ENCODE data around the gene MRPL44.

MRPL44 gene

GRCh38 chr2:223944703-223945531, 12.3 kb upstream of the MRPL44 start, which contains the start of gene WDFY1:
TSS of gene WDFY1 (minus strand) at chr2:223945335. CDS start at chr2:223945284, 51 bp downstream.
- Histone ChIP-seq H3K36me3 (ENCODE audit: control insufficient read depth in 4 of 4, insufficient read depth in 4 of 4, low read length in 3 of 4) (peaks cover 0 to 2% (median 0%) of the 10 kb centered on the region in 4 experiments), H3K4me3 (ENCODE audit: control insufficient read depth in 1 of 7, extremely low read depth in 1 of 7, insufficient read depth in 4 of 7, low read depth in 2 of 7, low read length in 6 of 7) (peak within 1 kb of the TSS; percentile 77 to 90 (median 86)), H3K27ac (ENCODE audit: insufficient read depth in 1 of 2, low read depth in 1 of 2, low read length in 2 of 2, poor library complexity in 1 of 2, severe bottlenecking in 2 of 2) (peak within 1 kb of the TSS in 1 of 2 experiments; percentile 68), H3K4me1 (ENCODE audit: control extremely low read depth in 1 of 4, control insufficient read depth in 4 of 4, insufficient read depth in 4 of 4, low read length in 3 of 4) (peaks cover 0 to 15% (median 10%) of the 10 kb centered on the region in 4 experiments), H3K9me3 (ENCODE audit: control extremely low read depth in 1 of 5, control insufficient read depth in 4 of 5, insufficient read depth in 2 of 5, low read depth in 1 of 5, low read length in 4 of 5) (no peaks in the 10 kb centered on the region), H3K27me3 (replicated peaks in 2 of 5; ENCODE audit: control insufficient read depth in 4 of 5, insufficient read depth in 5 of 5, low read length in 4 of 5) (no peaks in the 10 kb centered on the region)
- WGBS (ENCODE audit: insufficient coverage): under 1% methylated on average over 74 of the region's 87 CpGs
- ChIA-PET POLR2A (interaction anchor here (1.5 kb wide), 1 partner anchor 12 kb away, joined by 4 read pairs; the partner anchor contains the start of gene MRPL44), CTCF (interaction anchor here (0.8 to 2.1 kb wide), 3 partner anchors 10 to 35 kb away, joined by 3 to 17 read pairs (median 3); no protein-coding TSS in a partner anchor)
- peak; percentile 84 to 92 (median 87) for DNase-seq

- DNase-seq: peak in 1 of 3 donors; percentile 50
- H3K4me1 ChIP-seq (ENCODE audit: control extremely low read depth in 1 of 4, control insufficient read depth in 4 of 4, insufficient read depth in 4 of 4, low read length in 3 of 4): peaks cover 0 to 15% (median 10%) of the 10 kb centered on the region in 4 experiments
- H3K27me3 ChIP-seq (replicated peaks in 2 of 5; ENCODE audit: control insufficient read depth in 4 of 5, insufficient read depth in 5 of 5, low read length in 4 of 5): no peaks in the 10 kb centered on the region
- peak overlapping the region in 4 of 7 experiments; percentile 83 to 90 (median 88) for H3K4me3 ChIP-seq (ENCODE audit: control insufficient read depth in 1 of 7, extremely low read depth in 1 of 7, insufficient read depth in 4 of 7, low read depth in 2 of 7, low read length in 6 of 7)
- H3K9me3 ChIP-seq (ENCODE audit: control extremely low read depth in 1 of 5, control insufficient read depth in 4 of 5, insufficient read depth in 2 of 5, low read depth in 1 of 5, low read length in 4 of 5): no peaks in the 10 kb centered on the region
- no peak overlapping the region for H3K27ac ChIP-seq (ENCODE audit: insufficient read depth in 1 of 2, low read depth in 1 of 2, low read length in 2 of 2, poor library complexity in 1 of 2, severe bottlenecking in 2 of 2)
- no peaks in the 10 kb centered on the region for H3K36me3 ChIP-seq (ENCODE audit: control insufficient read depth in 4 of 4, insufficient read depth in 4 of 4, low read length in 3 of 4)
- ChIA-PET CTCF (interaction anchor here (0.8 to 2.1 kb wide), 2 partner anchors 9 to 15 kb away, joined by 3 to 17 read pairs; no protein-coding TSS in a partner anchor), POLR2A (no interaction called here)
- 0% methylated on average over 2 of the region's 4 CpGs for WGBS (ENCODE audit: insufficient coverage)
Measured at GRCh38 chr2:223945755-223946154, 11.5 kb upstream of the MRPL44 start.

- CTCF ChIA-PET: interaction anchor here (1.5 kb wide), 1 partner anchor 22 kb away, joined by 4 read pairs; no protein-coding TSS in a partner anchor
- Histone ChIP-seq H3K27me3 (replicated peaks in 2 of 5; ENCODE audit: control insufficient read depth in 4 of 5, insufficient read depth in 5 of 5, low read length in 4 of 5) (no peaks in the 10 kb centered on the region), H3K4me3 (ENCODE audit: control insufficient read depth in 1 of 7, extremely low read depth in 1 of 7, insufficient read depth in 4 of 7, low read depth in 2 of 7, low read length in 6 of 7) (no peak overlapping the region), H3K27ac (ENCODE audit: insufficient read depth in 1 of 2, low read depth in 1 of 2, low read length in 2 of 2, poor library complexity in 1 of 2, severe bottlenecking in 2 of 2) (no peak overlapping the region), H3K9me3 (ENCODE audit: control extremely low read depth in 1 of 5, control insufficient read depth in 4 of 5, insufficient read depth in 2 of 5, low read depth in 1 of 5, low read length in 4 of 5) (no peaks in the 10 kb centered on the region), H3K4me1 (ENCODE audit: control extremely low read depth in 1 of 4, control insufficient read depth in 4 of 4, insufficient read depth in 4 of 4, low read length in 3 of 4) (peaks cover 0 to 15% (median 11%) of the 10 kb centered on the region in 4 experiments), H3K36me3 (ENCODE audit: control insufficient read depth in 4 of 4, insufficient read depth in 4 of 4, low read length in 3 of 4) (no peaks in the 10 kb centered on the region)
- no peak for DNase-seq
- POLR2A ChIA-PET: no interaction called here
- 98% methylated on average over 4 of the region's 5 CpGs for WGBS (ENCODE audit: insufficient coverage)
Measured at GRCh38 chr2:223947711-223948205, 9.5 kb upstream of the MRPL44 start.

- Histone ChIP-seq H3K4me3 (ENCODE audit: control insufficient read depth in 1 of 7, extremely low read depth in 1 of 7, insufficient read depth in 4 of 7, low read depth in 2 of 7, low read length in 6 of 7) (no peak overlapping the region), H3K27ac (ENCODE audit: insufficient read depth in 1 of 2, low read depth in 1 of 2, low read length in 2 of 2, poor library complexity in 1 of 2, severe bottlenecking in 2 of 2) (no peak overlapping the region), H3K4me1 (ENCODE audit: control extremely low read depth in 1 of 4, control insufficient read depth in 4 of 4, insufficient read depth in 4 of 4, low read length in 3 of 4) (peaks cover 0 to 7% (median 2%) of the 10 kb centered on the region in 4 experiments), H3K27me3 (replicated peaks in 2 of 5; ENCODE audit: control insufficient read depth in 4 of 5, insufficient read depth in 5 of 5, low read length in 4 of 5) (no peaks in the 10 kb centered on the region), H3K9me3 (ENCODE audit: control extremely low read depth in 1 of 5, control insufficient read depth in 4 of 5, insufficient read depth in 2 of 5, low read depth in 1 of 5, low read length in 4 of 5) (no peaks in the 10 kb centered on the region), H3K36me3 (ENCODE audit: control insufficient read depth in 4 of 4, insufficient read depth in 4 of 4, low read length in 3 of 4) (no peaks in the 10 kb centered on the region)
- ChIA-PET CTCF (interaction anchor here (0.6 to 1.2 kb wide), 2 partner anchors 9 to 21 kb away, joined by 3 read pairs; no protein-coding TSS in a partner anchor), POLR2A (no interaction called here)
- DNase-seq: no peak
- no CpG with 5 or more reads among the region's 3 CpGs for WGBS (ENCODE audit: insufficient coverage)
Measured at GRCh38 chr2:223949241-223949840, 7.9 kb upstream of the MRPL44 start.

- no peaks in the 10 kb centered on the region for H3K36me3 ChIP-seq (ENCODE audit: control insufficient read depth in 4 of 4, insufficient read depth in 4 of 4, low read length in 3 of 4)
- ChIA-PET POLR2A (no interaction called here), CTCF (interaction anchor here (0.6 to 0.8 kb wide), 2 partner anchors 18 to 170 kb away, joined by 3 read pairs; no protein-coding TSS in a partner anchor)
- H3K4me3 ChIP-seq (ENCODE audit: control insufficient read depth in 1 of 7, extremely low read depth in 1 of 7, insufficient read depth in 4 of 7, low read depth in 2 of 7, low read length in 6 of 7): no peak overlapping the region
- H3K4me1 ChIP-seq (ENCODE audit: control extremely low read depth in 1 of 4, control insufficient read depth in 4 of 4, insufficient read depth in 4 of 4, low read length in 3 of 4): peaks cover 0 to 3% (median 1%) of the 10 kb centered on the region in 4 experiments
- H3K9me3 ChIP-seq (ENCODE audit: control extremely low read depth in 1 of 5, control insufficient read depth in 4 of 5, insufficient read depth in 2 of 5, low read depth in 1 of 5, low read length in 4 of 5): no peaks in the 10 kb centered on the region
- H3K27ac ChIP-seq (ENCODE audit: insufficient read depth in 1 of 2, low read depth in 1 of 2, low read length in 2 of 2, poor library complexity in 1 of 2, severe bottlenecking in 2 of 2): no peak overlapping the region
- WGBS (ENCODE audit: insufficient coverage): 100% methylated on average over 2 of the region's 3 CpGs
- H3K27me3 ChIP-seq (replicated peaks in 2 of 5; ENCODE audit: control insufficient read depth in 4 of 5, insufficient read depth in 5 of 5, low read length in 4 of 5): no peaks in the 10 kb centered on the region
- no peak for DNase-seq
Measured at GRCh38 chr2:223950448-223951347, 6.6 kb upstream of the MRPL44 start.

- H3K4me1 ChIP-seq (ENCODE audit: control extremely low read depth in 1 of 4, control insufficient read depth in 4 of 4, insufficient read depth in 4 of 4, low read length in 3 of 4): peaks cover 6 to 10% (median 10%) of the 10 kb centered on the region in 4 experiments
- CTCF ChIA-PET: no interaction called here
- no peaks in the 10 kb centered on the region for H3K27me3 ChIP-seq (replicated peaks in 2 of 5; ENCODE audit: control insufficient read depth in 4 of 5, insufficient read depth in 5 of 5, low read length in 4 of 5)
- no peaks in the 10 kb centered on the region for H3K9me3 ChIP-seq (ENCODE audit: control extremely low read depth in 1 of 5, control insufficient read depth in 4 of 5, insufficient read depth in 2 of 5, low read depth in 1 of 5, low read length in 4 of 5)
- POLR2A ChIA-PET: interaction anchor here (0.7 kb wide), 1 partner anchor 9 kb away, joined by 3 read pairs; no protein-coding TSS in a partner anchor
- WGBS (ENCODE audit: insufficient coverage): 100% methylated on average over 3 of the region's 6 CpGs
- no peaks in the 10 kb centered on the region for H3K36me3 ChIP-seq (ENCODE audit: control insufficient read depth in 4 of 4, insufficient read depth in 4 of 4, low read length in 3 of 4)
- no peak overlapping the region for H3K4me3 ChIP-seq (ENCODE audit: control insufficient read depth in 1 of 7, extremely low read depth in 1 of 7, insufficient read depth in 4 of 7, low read depth in 2 of 7, low read length in 6 of 7)
- DNase-seq: no peak
- no peak overlapping the region for H3K27ac ChIP-seq (ENCODE audit: insufficient read depth in 1 of 2, low read depth in 1 of 2, low read length in 2 of 2, poor library complexity in 1 of 2, severe bottlenecking in 2 of 2)
Measured at GRCh38 chr2:223952280-223952968, 4.8 kb upstream of the MRPL44 start.
